Measurements from ENCODE around the gene IFFO2.

- TF ChIP-seq POLR2A (IDR thresholded peaks at IDR 0.05; ENCODE audit: borderline replicate concordance, extremely low read depth, insufficient read depth, insufficient read length) (no peak), YY1 (IDR thresholded peaks at IDR 0.05; ENCODE audit: extremely low read depth, insufficient replicate concordance, low read depth, low read length) (no peak), EGR1 (IDR thresholded peaks at IDR 0.05; ENCODE audit: low read depth) (no peak), POLR2AphosphoS5 (IDR thresholded peaks at IDR 0.05; ENCODE audit: low read depth, low read length) (no peak), ZFX (IDR thresholded peaks at IDR 0.05) (no peak), EZH2 (IDR thresholded peaks at IDR 0.05) (no peak), JUND (IDR thresholded peaks at IDR 0.05) (no peak)
- TF ChIP-seq, protein P1, sequence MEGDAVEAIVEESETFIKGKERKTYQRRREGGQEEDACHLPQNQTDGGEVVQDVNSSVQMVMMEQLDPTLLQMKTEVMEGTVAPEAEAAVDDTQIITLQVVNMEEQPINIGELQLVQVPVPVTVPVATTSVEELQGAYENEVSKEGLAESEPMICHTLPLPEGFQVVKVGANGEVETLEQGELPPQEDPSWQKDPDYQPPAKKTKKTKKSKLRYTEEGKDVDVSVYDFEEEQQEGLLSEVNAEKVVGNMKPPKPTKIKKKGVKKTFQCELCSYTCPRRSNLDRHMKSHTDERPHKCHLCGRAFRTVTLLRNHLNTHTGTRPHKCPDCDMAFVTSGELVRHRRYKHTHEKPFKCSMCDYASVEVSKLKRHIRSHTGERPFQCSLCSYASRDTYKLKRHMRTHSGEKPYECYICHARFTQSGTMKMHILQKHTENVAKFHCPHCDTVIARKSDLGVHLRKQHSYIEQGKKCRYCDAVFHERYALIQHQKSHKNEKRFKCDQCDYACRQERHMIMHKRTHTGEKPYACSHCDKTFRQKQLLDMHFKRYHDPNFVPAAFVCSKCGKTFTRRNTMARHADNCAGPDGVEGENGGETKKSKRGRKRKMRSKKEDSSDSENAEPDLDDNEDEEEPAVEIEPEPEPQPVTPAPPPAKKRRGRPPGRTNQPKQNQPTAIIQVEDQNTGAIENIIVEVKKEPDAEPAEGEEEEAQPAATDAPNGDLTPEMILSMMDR (IDR thresholded peaks at IDR 0.05 in 2 of 3, conservative IDR thresholded peaks at IDR 0.05 in 1 of 3; ENCODE audit: borderline replicate concordance in 1 of 3, insufficient read depth in 1 of 3, low read depth in 2 of 3, low read length in 2 of 3): no peak
- TF ChIP-seq, protein P2, sequence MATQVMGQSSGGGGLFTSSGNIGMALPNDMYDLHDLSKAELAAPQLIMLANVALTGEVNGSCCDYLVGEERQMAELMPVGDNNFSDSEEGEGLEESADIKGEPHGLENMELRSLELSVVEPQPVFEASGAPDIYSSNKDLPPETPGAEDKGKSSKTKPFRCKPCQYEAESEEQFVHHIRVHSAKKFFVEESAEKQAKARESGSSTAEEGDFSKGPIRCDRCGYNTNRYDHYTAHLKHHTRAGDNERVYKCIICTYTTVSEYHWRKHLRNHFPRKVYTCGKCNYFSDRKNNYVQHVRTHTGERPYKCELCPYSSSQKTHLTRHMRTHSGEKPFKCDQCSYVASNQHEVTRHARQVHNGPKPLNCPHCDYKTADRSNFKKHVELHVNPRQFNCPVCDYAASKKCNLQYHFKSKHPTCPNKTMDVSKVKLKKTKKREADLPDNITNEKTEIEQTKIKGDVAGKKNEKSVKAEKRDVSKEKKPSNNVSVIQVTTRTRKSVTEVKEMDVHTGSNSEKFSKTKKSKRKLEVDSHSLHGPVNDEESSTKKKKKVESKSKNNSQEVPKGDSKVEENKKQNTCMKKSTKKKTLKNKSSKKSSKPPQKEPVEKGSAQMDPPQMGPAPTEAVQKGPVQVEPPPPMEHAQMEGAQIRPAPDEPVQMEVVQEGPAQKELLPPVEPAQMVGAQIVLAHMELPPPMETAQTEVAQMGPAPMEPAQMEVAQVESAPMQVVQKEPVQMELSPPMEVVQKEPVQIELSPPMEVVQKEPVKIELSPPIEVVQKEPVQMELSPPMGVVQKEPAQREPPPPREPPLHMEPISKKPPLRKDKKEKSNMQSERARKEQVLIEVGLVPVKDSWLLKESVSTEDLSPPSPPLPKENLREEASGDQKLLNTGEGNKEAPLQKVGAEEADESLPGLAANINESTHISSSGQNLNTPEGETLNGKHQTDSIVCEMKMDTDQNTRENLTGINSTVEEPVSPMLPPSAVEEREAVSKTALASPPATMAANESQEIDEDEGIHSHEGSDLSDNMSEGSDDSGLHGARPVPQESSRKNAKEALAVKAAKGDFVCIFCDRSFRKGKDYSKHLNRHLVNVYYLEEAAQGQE (IDR thresholded peaks at IDR 0.05; ENCODE audit: low read depth): no peak
- TF ChIP-seq, protein P3, sequence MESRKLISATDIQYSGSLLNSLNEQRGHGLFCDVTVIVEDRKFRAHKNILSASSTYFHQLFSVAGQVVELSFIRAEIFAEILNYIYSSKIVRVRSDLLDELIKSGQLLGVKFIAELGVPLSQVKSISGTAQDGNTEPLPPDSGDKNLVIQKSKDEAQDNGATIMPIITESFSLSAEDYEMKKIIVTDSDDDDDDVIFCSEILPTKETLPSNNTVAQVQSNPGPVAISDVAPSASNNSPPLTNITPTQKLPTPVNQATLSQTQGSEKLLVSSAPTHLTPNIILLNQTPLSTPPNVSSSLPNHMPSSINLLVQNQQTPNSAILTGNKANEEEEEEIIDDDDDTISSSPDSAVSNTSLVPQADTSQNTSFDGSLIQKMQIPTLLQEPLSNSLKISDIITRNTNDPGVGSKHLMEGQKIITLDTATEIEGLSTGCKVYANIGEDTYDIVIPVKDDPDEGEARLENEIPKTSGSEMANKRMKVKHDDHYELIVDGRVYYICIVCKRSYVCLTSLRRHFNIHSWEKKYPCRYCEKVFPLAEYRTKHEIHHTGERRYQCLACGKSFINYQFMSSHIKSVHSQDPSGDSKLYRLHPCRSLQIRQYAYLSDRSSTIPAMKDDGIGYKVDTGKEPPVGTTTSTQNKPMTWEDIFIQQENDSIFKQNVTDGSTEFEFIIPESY (IDR thresholded peaks at IDR 0.05; ENCODE audit: extremely low read depth, insufficient replicate concordance, low read length): no peak
Observed at GRCh38 chr1:18907917-18908845, 48.3 kb downstream of the IFFO2 start.
